ENCODE results near the gene TMC1.

Gene TMC1

DNA sequence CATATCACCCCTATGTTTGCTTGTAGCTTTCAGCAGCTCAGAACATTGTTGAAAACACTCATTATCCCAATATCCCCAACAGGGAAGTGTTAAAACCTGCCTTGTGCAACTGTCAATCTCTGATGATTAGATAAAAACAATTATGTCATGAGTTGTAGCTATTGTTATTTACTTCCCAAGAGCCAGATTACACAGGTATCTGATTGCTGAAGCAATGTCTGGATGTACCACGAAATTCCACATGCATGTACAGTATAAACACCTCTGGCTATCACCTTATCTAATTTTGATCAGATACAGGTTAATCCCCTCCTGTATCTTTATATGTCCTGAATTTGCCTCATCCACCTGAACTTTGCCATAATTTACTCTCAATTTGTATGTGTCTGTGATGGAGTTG is 38.7 kb downstream of the TMC1 start:
- no peak for DNase-seq (ENCODE audit: extremely low read depth, low read depth)

DNA sequence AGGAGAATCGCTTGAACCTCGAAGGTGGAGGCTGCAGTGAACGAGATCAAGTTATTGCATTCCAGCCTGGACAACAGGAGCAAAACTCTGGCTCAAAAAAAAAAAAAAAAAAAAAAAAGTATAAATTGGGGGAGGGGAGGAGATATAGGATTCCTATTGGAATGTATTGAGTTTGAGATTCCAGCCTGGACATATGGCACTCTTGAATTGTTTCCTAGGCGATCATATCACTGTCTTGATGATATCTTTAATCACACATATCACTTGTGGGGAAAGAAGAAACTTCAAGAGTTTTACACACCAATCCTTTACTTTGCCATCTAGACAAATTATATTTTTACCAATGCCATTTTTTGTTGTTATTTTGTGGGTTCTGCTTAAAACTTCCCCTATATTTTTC is 42.4 kb downstream of the TMC1 start:
- TF ChIP-seq, protein P1, sequence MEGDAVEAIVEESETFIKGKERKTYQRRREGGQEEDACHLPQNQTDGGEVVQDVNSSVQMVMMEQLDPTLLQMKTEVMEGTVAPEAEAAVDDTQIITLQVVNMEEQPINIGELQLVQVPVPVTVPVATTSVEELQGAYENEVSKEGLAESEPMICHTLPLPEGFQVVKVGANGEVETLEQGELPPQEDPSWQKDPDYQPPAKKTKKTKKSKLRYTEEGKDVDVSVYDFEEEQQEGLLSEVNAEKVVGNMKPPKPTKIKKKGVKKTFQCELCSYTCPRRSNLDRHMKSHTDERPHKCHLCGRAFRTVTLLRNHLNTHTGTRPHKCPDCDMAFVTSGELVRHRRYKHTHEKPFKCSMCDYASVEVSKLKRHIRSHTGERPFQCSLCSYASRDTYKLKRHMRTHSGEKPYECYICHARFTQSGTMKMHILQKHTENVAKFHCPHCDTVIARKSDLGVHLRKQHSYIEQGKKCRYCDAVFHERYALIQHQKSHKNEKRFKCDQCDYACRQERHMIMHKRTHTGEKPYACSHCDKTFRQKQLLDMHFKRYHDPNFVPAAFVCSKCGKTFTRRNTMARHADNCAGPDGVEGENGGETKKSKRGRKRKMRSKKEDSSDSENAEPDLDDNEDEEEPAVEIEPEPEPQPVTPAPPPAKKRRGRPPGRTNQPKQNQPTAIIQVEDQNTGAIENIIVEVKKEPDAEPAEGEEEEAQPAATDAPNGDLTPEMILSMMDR (IDR thresholded peaks at IDR 0.05; ENCODE audit: low read depth, low read length) = no peak
- no peak for DNase-seq (ENCODE audit: extremely low read depth, low read depth)

More for the DNA sequence above, 38.7 kb downstream of the TMC1 start:
- TF ChIP-seq, protein P1 (IDR thresholded peaks at IDR 0.05; ENCODE audit: low read depth, low read length) = no peak

DNA sequence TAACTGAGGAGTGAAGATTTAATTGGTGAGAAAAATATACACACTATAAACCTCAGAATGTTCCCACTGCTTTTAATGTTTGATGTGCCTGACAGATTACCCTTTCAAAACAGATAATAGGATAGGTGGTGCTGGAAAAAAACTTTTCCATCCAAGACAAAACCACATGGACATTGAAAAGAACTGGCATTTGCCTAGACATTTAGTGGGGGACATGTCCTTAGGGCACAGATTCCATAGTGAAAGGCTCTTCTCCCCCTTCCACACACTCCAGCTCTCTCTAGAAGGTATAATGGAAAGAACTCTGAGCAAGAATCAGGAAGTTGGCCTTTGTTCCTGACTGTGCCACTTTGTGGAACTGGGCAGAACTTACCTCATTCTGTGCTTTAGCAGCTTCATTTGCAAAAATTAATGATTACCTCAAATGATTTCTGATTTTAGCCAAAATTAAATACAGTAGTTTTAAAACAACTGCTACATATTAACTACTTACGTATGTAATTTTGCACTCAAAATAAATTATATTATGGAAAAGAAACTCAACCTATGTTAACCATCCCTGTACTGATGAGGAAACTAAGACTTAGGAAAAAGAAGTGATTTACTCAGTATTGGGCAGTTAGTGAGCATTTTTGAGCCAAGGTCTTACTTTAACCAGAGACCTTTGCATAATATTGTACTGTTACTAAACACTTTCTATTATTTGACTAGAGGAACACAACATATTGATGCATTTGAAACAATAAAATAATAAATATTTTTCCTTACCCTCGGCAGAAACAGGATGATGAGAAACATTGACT is 43.3 kb downstream of the TMC1 start:
- no peak for DNase-seq (ENCODE audit: extremely low read depth, low read depth)
- TF ChIP-seq, protein P1 (IDR thresholded peaks at IDR 0.05; ENCODE audit: low read depth, low read length) = no peak

DNA sequence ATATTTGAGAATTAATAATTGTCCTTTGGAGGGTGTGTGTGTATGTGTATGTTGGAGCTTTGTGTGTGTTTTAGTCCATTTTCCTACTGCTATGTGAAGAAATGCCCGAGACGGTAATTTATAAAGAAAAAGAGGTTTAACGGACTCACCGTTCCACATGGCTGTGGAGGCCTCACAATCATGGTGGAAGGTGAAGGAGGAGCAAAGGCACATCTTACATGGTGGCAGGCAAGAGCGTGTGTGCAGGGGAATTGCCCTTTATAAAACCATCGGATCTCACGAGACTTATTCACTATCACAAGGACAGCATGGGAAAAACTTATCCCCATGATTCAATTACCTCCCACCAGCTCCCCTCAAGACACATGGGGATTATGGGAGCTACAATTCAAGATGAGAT is 44.1 kb downstream of the TMC1 start:
- TF ChIP-seq, protein P1 (IDR thresholded peaks at IDR 0.05; ENCODE audit: low read depth, low read length) = no peak
- no peak for DNase-seq (ENCODE audit: extremely low read depth, low read depth)

DNA sequence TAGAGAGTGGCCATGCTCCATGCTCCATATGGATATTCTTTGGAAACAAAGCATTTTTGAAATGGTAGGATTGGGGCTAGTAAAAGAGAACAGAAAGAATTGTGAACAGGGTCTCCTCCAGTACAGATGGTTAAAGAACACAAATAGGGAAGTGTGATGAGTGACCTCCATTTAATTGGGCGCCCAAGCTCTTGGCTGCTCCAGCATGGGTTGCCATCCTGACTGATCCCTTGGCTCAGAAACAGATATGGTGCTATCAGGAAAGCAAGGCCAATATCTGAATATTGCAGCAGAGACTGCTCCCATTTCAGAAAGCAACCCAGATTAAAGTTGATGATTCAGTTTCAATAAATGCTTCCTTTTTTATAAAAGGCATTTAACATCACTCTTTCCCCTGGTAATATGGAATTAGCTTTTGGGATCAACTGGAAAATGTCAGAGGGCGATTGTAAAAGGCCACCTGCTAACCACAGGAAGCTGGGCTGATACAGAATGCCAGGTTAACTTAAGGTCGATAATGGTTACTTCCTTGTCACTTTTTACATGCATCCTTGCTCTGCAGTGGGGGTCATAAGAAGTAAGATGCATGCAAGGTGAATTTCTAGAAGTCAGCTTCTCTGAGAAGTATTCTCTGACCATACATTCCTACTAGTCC is 52.9 kb downstream of the TMC1 start:
- no peak for DNase-seq (ENCODE audit: extremely low read depth, low read depth)
- TF ChIP-seq, protein P1 (IDR thresholded peaks at IDR 0.05; ENCODE audit: low read depth, low read length) = no peak

DNA sequence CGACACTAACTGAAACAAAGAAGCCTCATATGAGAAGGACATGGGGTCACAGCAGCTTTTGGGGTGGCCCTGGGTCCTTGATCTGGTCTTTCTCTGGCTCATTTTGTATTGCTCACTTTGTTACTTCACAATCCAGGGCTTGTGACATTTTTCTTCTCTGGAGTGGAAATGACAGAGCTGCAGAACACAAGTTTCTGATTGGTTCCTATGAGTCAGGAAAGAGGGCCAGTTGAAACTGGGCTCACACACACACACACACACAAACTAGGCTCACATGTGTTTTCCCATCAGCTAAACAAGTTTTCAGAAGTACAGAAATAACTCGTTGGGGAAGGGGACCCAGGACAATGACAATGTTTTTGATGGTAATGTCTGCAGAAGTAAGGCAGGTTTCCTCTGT is 54.3 kb downstream of the TMC1 start:
- TF ChIP-seq, protein P1 (IDR thresholded peaks at IDR 0.05; ENCODE audit: low read depth, low read length) = no peak
- DNase-seq (ENCODE audit: extremely low read depth, low read depth) = no peak

DNA sequence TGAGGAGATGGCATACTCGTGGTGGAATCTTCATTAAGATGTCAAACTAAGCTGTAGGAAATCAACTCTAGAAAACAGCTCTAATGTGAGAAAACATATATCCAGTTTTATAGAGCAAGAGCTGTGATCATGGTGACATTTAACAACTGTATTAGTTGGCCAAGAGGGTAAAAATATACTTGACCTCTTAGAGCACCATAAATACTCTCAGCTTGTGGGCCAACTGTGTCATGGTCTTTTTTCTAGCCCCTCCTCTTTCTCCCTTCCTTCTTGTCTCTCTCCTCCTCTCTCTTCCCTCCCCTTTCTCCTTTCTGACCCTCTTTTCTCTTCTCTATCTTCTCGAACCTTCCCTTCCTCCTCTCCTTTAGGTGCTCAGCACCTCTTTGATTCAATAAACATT is 54.7 kb downstream of the TMC1 start:
- TF ChIP-seq, protein P1 (IDR thresholded peaks at IDR 0.05; ENCODE audit: low read depth, low read length) = no peak

More for the DNA sequence above, 54.7 kb downstream of the TMC1 start:
- DNase-seq (ENCODE audit: extremely low read depth, low read depth) = no peak

Measured in AG09319 (cell line).